HG02759 (cell line): ENCODE results near the gene KRT36.

Source experiments
- ATAC-seq: cut with Tn5 transposase; IDR thresholded peaks from one replicate; pipeline ENCODE4 v1.9.1; 2021; ENCODE audit warnings: mild to moderate bottlenecking, moderate library complexity; ENCODE audit not compliant: unreplicated experiment

Gene KRT36

GRCh38 chr17:41442739-41443138 lies 47.0 kb downstream of the KRT36 start:
- no peak for ATAC-seq

- ATAC-seq: no peak
Observed at GRCh38 chr17:41440531-41441033, 49.1 kb downstream of the KRT36 start, which contains the start of gene KRT38. KRT38 (minus strand) TSS chr17:41440983; CDS start chr17:41440921, 62 bp downstream.

- no peak for ATAC-seq
Observed at GRCh38 chr17:41439375-41439774, 50.3 kb downstream of the KRT36 start.

DNA sequence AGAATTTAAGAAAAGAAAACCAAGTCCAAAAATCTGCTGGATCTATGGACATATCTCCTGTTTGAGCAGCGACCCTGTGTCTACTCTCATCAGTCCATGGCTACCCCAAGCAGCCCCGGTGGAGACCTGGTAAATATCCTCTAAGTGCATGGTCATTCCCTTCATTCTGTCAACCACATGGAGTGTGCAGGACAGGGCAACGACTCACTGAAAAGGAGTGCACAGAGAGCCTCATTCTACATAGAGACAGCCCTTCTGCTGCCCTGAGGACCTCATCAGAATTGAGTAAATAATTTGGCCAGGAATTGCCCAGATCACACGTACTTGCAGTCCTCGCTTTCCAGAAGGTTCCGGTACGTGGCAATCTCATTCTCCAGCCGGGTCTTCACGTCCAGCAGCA lies 51.9 kb downstream of the KRT36 start:
- ATAC-seq: no peak

DNA sequence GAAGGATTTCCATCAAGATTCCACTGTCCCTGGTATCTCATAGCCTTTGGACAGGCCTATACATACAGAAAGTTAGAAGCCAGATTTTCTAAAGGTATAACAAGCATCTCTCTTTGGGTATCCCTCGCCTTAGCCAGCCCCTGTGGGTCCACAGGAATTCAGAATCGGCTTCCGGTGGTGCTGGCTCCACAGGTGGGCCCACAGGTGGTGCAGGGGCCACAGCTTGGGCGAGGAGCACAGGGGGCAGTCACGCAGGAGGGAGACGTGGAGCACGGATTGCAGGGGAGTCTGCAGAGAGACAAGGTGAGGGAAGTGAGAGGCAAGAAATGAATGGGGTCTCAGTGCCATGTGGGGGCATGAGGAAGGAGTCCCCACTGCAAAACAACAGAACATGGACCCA lies 52.5 kb downstream of the KRT36 start:
- ATAC-seq: no peak
